A549 treated with CpdA at 1 μM for 4 hours (cell line): ENCODE data around the gene RTCB. TPM values are rescaled to one million over a fixed set of nuclear protein-coding genes. Genes with fewer than 3 reads are reported as not detected.

Source experiments
- total RNA-seq: library from RNA; stranded (reverse); fragments of 200-300 nt; extraction: Qiagen RNA extraction; gene quantifications from 5 replicates; pipeline ENCODE4 v1.2.3, GENCODE V29; 2022; ENCODE audit warnings: low read depth

Gene RTCB
- 79.3 to 84.6 TPM (median 80.4 TPM) in 5 replicates for total RNA-seq

DNA sequence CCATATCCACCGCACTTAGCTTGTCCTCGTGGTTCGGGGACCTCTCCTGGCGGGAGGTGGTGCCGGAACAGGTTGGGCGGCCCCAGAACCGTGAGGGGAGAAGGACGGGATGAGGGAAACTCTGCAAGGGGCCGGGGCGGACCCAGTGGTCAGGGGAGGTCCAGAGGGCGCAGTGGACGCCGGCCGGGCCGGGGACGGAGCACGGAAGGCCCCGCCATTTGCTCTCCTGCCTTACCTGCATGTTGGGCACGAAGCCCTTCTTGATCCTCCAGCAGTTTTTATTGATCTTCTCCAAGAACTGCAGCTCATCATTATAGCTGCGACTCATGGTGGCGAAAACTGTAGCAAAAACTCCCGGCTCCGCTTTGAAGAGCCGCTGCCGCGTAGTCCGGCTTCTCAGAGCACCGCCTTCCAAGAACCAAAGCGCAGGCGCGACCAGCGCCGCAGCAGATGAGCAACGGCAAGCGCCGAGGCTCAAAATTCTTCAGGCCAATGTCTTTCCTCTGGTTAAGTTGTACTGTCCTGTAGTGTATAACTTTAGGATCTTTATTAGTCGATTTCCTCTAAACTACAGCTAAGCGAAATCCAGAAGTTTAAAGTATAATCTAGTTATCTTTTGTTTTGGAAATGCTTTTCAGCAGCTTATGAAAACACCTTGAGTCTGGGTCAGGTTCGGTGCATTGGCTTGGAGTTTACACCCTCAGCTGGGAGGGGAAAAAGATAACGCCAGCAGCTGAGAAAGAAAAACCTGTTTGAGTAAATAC is at the start of gene RTCB:
TSS of gene RTCB (minus strand) at position 419 of the 764 bp plus-strand sequence. CDS start at position 328, 91 bp downstream.

DNA sequence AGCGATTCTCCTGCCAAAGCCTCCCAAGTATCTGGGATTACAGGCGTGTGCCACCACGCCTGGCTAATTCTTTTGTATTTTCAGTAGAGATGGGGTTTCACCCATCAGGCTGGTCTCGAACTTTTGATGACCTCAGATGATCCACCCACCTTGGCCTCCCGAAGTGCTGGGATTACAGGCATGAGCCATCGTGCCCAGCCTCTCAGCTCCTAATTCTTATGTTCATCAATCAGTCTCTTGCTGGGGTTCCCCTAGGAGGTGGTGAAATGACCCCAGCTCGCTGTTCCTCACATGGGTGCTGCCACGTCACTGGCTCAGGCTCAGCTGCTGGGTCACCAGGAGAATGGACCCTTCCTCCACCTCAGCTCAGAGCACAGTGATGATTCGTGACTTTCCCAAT is 54.5 kb downstream of the RTCB start, which contains the start of gene RFPL3:
TSS of gene RFPL3 (plus strand) at position 301 of the 400 bp plus-strand sequence. CDS start 205 bp downstream, outside the sequence.

Other genes with a start within 250 kb of the RTCB start
- 0.09 to 0.30 TPM (median 0.20 TPM) in 5 replicates for gene RFPL2, start 207.2 kb downstream of the RTCB start, total RNA-seq
- not detected in 5 replicates for gene SLC5A4, start 156.9 kb downstream of the RTCB start, total RNA-seq
- not detected in 5 replicates for gene RFPL3, start 54.4 kb downstream of the RTCB start, total RNA-seq
- gene BPIFC, start 52.2 kb upstream of the RTCB start, total RNA-seq = not detected in 5 replicates
- gene FBXO7, start 62.6 kb upstream of the RTCB start, total RNA-seq = 68.5 to 77.5 TPM (median 74.9 TPM) in 5 replicates